GM19099 (cell line): Measurements from ENCODE around the gene EFCAB5.

Experiments used
- POLR2A ChIP-seq: IDR thresholded peaks from 3 replicates; pipeline ENCODE4 v1.6.1; 2011; ENCODE audit warnings: low read depth; ENCODE audit not compliant: insufficient read length; ENCODE audit errors: extremely low read depth

Gene EFCAB5

GRCh38 chr17:29972277-29972676 lies 30.8 kb downstream of the EFCAB5 start:
- TF ChIP-seq POLR2A: no peak

GRCh38 chr17:29973005-29973404 lies 31.6 kb downstream of the EFCAB5 start:
- TF ChIP-seq POLR2A: no peak

- no peak for TF ChIP-seq POLR2A
Measured at GRCh38 chr17:29977836-29978235, 36.4 kb downstream of the EFCAB5 start.

GRCh38 chr17:29980261-29980660 lies 38.8 kb downstream of the EFCAB5 start:
- TF ChIP-seq POLR2A: no peak

- no peak for TF ChIP-seq POLR2A
Measured at GRCh38 chr17:29982991-29983653, 41.7 kb downstream of the EFCAB5 start.

- no peak for TF ChIP-seq POLR2A
Measured at GRCh38 chr17:29996458-29996857, 55.0 kb downstream of the EFCAB5 start.

- TF ChIP-seq POLR2A: no peak
Measured at GRCh38 chr17:30000001-30000754, 58.7 kb downstream of the EFCAB5 start.

- no peak for TF ChIP-seq POLR2A
Measured at GRCh38 chr17:30000755-30001257, 59.4 kb downstream of the EFCAB5 start.

- no peak for TF ChIP-seq POLR2A
Measured at GRCh38 chr17:30002088-30002487, 60.7 kb downstream of the EFCAB5 start.

- no peak for TF ChIP-seq POLR2A
Measured at GRCh38 chr17:30005709-30006320, 64.4 kb downstream of the EFCAB5 start.

GRCh38 chr17:30021708-30022317 lies 80.4 kb downstream of the EFCAB5 start:
- TF ChIP-seq POLR2A: no peak

- no peak for TF ChIP-seq POLR2A
Measured at GRCh38 chr17:30027676-30028075, 86.2 kb downstream of the EFCAB5 start.

- TF ChIP-seq POLR2A: no peak
Measured at GRCh38 chr17:30031214-30031869, 89.9 kb downstream of the EFCAB5 start.

GRCh38 chr17:30035369-30035768 lies 93.9 kb downstream of the EFCAB5 start:
- TF ChIP-seq POLR2A: no peak

- no peak for TF ChIP-seq POLR2A
Measured at GRCh38 chr17:30041551-30041950, 100.1 kb downstream of the EFCAB5 start.
